HEK293 (cell line): ENCODE data around the gene KIAA0586.

Experiments
- CTCF ChIA-PET: fragments of 350-600 bp; formaldehyde crosslinking; extraction: SDS; loops from one replicate; lab custom pipeline; 2021; ENCODE audit warnings: antibody characterized with exemption; lab: Yijun Ruan, JAX
- POLR2A ChIA-PET: fragments of 300-600 bp; formaldehyde crosslinking; extraction: SDS; loops from one replicate; lab custom pipeline; 2020; ENCODE audit warnings: antibody characterized with exemption, inconsistent platforms; lab: Yijun Ruan, JAX
- H3K27ac ChIP-seq: fragments of 200-500 bp; sonication (Bioruptor generic); 2 replicates; pipeline ENCODE4 v1.5.1; 2014; ENCODE audit warnings: low read depth, low read length, control low read depth, inconsistent platforms; ENCODE audit errors: extremely low read depth
- H3K36me3 ChIP-seq, 2 experiments: fragments of 200-500 bp in 1 of 2; sonication (Bioruptor generic) in 1 of 2; 1 replicate in 1 of 2; 2 replicates in 1 of 2; pipeline ENCODE4 v1.5.1; 2014 to 2017; ENCODE audit warnings: inconsistent platforms in 2 of 2, low read length in 2 of 2; ENCODE audit not compliant: control insufficient read depth in 2 of 2, insufficient read depth in 1 of 2
- H3K4me1 ChIP-seq: fragments of 200-500 bp; sonication (Bioruptor generic); 2 replicates; pipeline ENCODE4 v1.5.1; 2014; ENCODE audit warnings: mild to moderate bottlenecking, low read length, inconsistent platforms; ENCODE audit not compliant: control insufficient read depth, insufficient read depth
- H3K4me3 ChIP-seq: 2 replicates; pipeline ENCODE4 v1.5.1; 2011; ENCODE audit warnings: low read depth, mild to moderate bottlenecking, control low read depth, low read length, moderate library complexity
- H3K9me3 ChIP-seq: fragments of 200-500 bp; sonication (Bioruptor generic); 2 replicates; pipeline ENCODE4 v1.5.1; 2014; ENCODE audit warnings: low read depth, low read length, inconsistent platforms; ENCODE audit not compliant: control insufficient read depth, insufficient read depth
- BCL11A ChIP-seq: fragments of 450-650 bp; formaldehyde crosslinking; IDR thresholded peaks from 2 replicates; pipeline ENCODE4 v1.5.1; 2016; ENCODE audit warnings: low read depth, missing biosample characterization, missing genetic modification characterization
- BCL11B ChIP-seq: fragments of 450-650 bp; formaldehyde crosslinking; IDR thresholded peaks from 2 replicates; pipeline ENCODE4 v1.5.1; 2016; ENCODE audit warnings: low read depth, missing biosample characterization, missing genetic modification characterization
- MZF1 ChIP-seq: fragments of 450-650 bp; formaldehyde crosslinking; IDR thresholded peaks from 2 replicates; pipeline ENCODE4 v1.5.1; 2017; ENCODE audit warnings: missing biosample characterization, missing genetic modification characterization, borderline replicate concordance
- SALL2 ChIP-seq: fragments of 450-650 bp; formaldehyde crosslinking; IDR thresholded peaks from 2 replicates; pipeline ENCODE4 v1.5.0; 2017; ENCODE audit warnings: missing biosample characterization, mild to moderate bottlenecking, missing genetic modification characterization, borderline replicate concordance
- ZBTB10 ChIP-seq: fragments of 450-650 bp; formaldehyde crosslinking; IDR thresholded peaks from 2 replicates; pipeline ENCODE4 v1.5.1; 2016; ENCODE audit warnings: missing biosample characterization, missing genetic modification characterization
- ZBTB48 ChIP-seq: fragments of 450-650 bp; formaldehyde crosslinking; IDR thresholded peaks from 2 replicates; pipeline ENCODE4 v1.5.1; 2016; ENCODE audit warnings: missing biosample characterization, missing genetic modification characterization
- ZFP3 ChIP-seq: fragments of 450-650 bp; formaldehyde crosslinking; IDR thresholded peaks from 2 replicates; pipeline ENCODE4 v1.5.1; 2016; ENCODE audit warnings: low read depth, missing biosample characterization, missing genetic modification characterization
- ZNF214 ChIP-seq: fragments of 450-650 bp; formaldehyde crosslinking; IDR thresholded peaks from 2 replicates; pipeline ENCODE4 v1.5.1; 2017; ENCODE audit warnings: missing biosample characterization, mild to moderate bottlenecking, missing genetic modification characterization, borderline replicate concordance
- ZNF433 ChIP-seq: fragments of 450-650 bp; formaldehyde crosslinking; IDR thresholded peaks from 2 replicates; pipeline ENCODE4 v1.5.1; 2016; ENCODE audit warnings: missing biosample characterization, missing genetic modification characterization, low read depth
- ZNF48 ChIP-seq: fragments of 450-650 bp; formaldehyde crosslinking; IDR thresholded peaks from 2 replicates; pipeline ENCODE4 v1.5.1; 2016; ENCODE audit warnings: missing biosample characterization, missing genetic modification characterization
- ZNF501 ChIP-seq: fragments of 450-650 bp; formaldehyde crosslinking; IDR thresholded peaks from 2 replicates; pipeline ENCODE4 v1.5.1; 2016; ENCODE audit warnings: missing biosample characterization, missing genetic modification characterization
- ZNF610 ChIP-seq: fragments of 450-650 bp; formaldehyde crosslinking; IDR thresholded peaks from 2 replicates; pipeline ENCODE4 v1.5.1; 2016; ENCODE audit warnings: missing biosample characterization, missing genetic modification characterization, borderline replicate concordance
- ZNF692 ChIP-seq: fragments of 450-650 bp; formaldehyde crosslinking; IDR thresholded peaks from 2 replicates; pipeline ENCODE4 v1.5.1; 2016; ENCODE audit warnings: missing biosample characterization, missing genetic modification characterization
- ZNF776 ChIP-seq: fragments of 450-650 bp; formaldehyde crosslinking; IDR thresholded peaks from 2 replicates; pipeline ENCODE4 v1.5.0; 2017; ENCODE audit warnings: missing biosample characterization, missing genetic modification characterization, borderline replicate concordance
- ZNF792 ChIP-seq: fragments of 450-650 bp; formaldehyde crosslinking; IDR thresholded peaks from 2 replicates; pipeline ENCODE4 v1.5.1; 2016; ENCODE audit warnings: missing biosample characterization, missing genetic modification characterization
- ZSCAN30 ChIP-seq: fragments of 450-650 bp; IDR thresholded peaks from 2 replicates; pipeline ENCODE4 v1.5.1; 2018; ENCODE audit warnings: missing biosample characterization, mild to moderate bottlenecking, missing genetic modification characterization, moderate library complexity

Gene KIAA0586

GRCh38 chr14:58464652-58465051 lies 37.1 kb downstream of the KIAA0586 start:
- Histone ChIP-seq H3K27ac (no peak overlapping the region), H3K4me1 (0 out of 2 replicates have a peak, but pooled peaks cover 3% of the 10 kb centered on the region), H3K9me3 (no peaks in the 10 kb centered on the region), H3K4me3 (no peak overlapping the region), H3K36me3 (peaks cover 13 to 46% of the 10 kb centered on the region in 2 experiments; a peak in 2 of 3 replicates)
- TF ChIP-seq ZNF48 = no peak
- TF ChIP-seq ZBTB10 (tag by site-specific recombination) = no peak
- POLR2A ChIA-PET = no interaction called here
- CTCF ChIA-PET = no interaction called here

GRCh38 chr14:58465421-58465820 lies 37.9 kb downstream of the KIAA0586 start:
- H3K9me3 ChIP-seq = no peaks in the 10 kb centered on the region
- H3K4me1 ChIP-seq = 0 out of 2 replicates have a peak, but pooled peaks cover 3% of the 10 kb centered on the region
- POLR2A ChIA-PET = no interaction called here
- H3K27ac ChIP-seq = no peak overlapping the region
- CTCF ChIA-PET = no interaction called here
- TF ChIP-seq ZNF610 (tag by site-specific recombination) = no peak
- no peak for TF ChIP-seq ZNF214 (tag by site-specific recombination)
- TF ChIP-seq ZNF792 (tag by site-specific recombination) = no peak
- TF ChIP-seq BCL11B (tag by site-specific recombination) = no peak
- TF ChIP-seq SALL2 (tag by site-specific recombination) = no peak
- no peak for TF ChIP-seq ZNF501 (tag by site-specific recombination)
- TF ChIP-seq ZNF433 = no peak
- TF ChIP-seq ZSCAN30 (tag by site-specific recombination) = no peak
- no peak overlapping the region for H3K4me3 ChIP-seq
- H3K36me3 ChIP-seq = peaks cover 13 to 42% of the 10 kb centered on the region in 2 experiments; a peak in 2 of 3 replicates

- no peak for TF ChIP-seq ZNF776 (tag by site-specific recombination)
- CTCF ChIA-PET = interaction anchor here (0.6 kb wide), 1 partner anchor 359 kb away, joined by 5 read pairs; no protein-coding TSS in a partner anchor
- H3K9me3 ChIP-seq = no peaks in the 10 kb centered on the region
- H3K4me1 ChIP-seq = 0 out of 2 replicates have a peak, but pooled peaks cover 3% of the 10 kb centered on the region
- POLR2A ChIA-PET = no interaction called here
- no peak overlapping the region for H3K27ac ChIP-seq
- no peak overlapping the region for H3K4me3 ChIP-seq
- H3K36me3 ChIP-seq = peaks cover 13 to 36% of the 10 kb centered on the region in 2 experiments; a peak in 2 of 3 replicates
Measured at GRCh38 chr14:58466459-58466858, 38.9 kb downstream of the KIAA0586 start.

- Histone ChIP-seq H3K4me1 (0 out of 2 replicates have a peak, but pooled peaks cover 3% of the 10 kb centered on the region), H3K4me3 (no peak overlapping the region), H3K9me3 (no peaks in the 10 kb centered on the region), H3K27ac (no peak overlapping the region), H3K36me3 (peaks cover 16 to 31% of the 10 kb centered on the region in 2 experiments)
- TF ChIP-seq ZNF692 = no peak
- TF ChIP-seq MZF1 (tag by site-specific recombination) = no peak
- no peak for TF ChIP-seq BCL11A (tag by site-specific recombination)
- no peak for TF ChIP-seq ZFP3
- TF ChIP-seq ZBTB48 (tag by site-specific recombination) = no peak
- CTCF ChIA-PET = interaction anchor here (0.6 kb wide), 2 partner anchors 9 to 122 kb away, joined by 3 to 6 read pairs; no protein-coding TSS in a partner anchor
- POLR2A ChIA-PET = no interaction called here
Measured at GRCh38 chr14:58467575-58467974, 40.1 kb downstream of the KIAA0586 start.
